ENCODE data around the gene PLCG1. TPM values are rescaled to one million over a fixed set of nuclear protein-coding genes. Genes with fewer than 3 reads are reported as not detected.
"Not testable (repeated sequence)": the region's sequence is repeated elsewhere in the genome, so short reads cannot be mapped to it uniquely, and the experiment has no call there.

Gene PLCG1
- total RNA-seq (2014; rRNA removed; shearing (Covaris generic)): 62.1 and 85.8 TPM in 2 replicates
- polyA plus RNA-seq (2015; cell fraction: cytosol; rRNA removed): 55.6 and 69.9 TPM in 2 replicates
- 408 and 418 TPM in 2 replicates for polyA plus RNA-seq (2015; cell fraction: nucleus; rRNA removed)

DNA sequence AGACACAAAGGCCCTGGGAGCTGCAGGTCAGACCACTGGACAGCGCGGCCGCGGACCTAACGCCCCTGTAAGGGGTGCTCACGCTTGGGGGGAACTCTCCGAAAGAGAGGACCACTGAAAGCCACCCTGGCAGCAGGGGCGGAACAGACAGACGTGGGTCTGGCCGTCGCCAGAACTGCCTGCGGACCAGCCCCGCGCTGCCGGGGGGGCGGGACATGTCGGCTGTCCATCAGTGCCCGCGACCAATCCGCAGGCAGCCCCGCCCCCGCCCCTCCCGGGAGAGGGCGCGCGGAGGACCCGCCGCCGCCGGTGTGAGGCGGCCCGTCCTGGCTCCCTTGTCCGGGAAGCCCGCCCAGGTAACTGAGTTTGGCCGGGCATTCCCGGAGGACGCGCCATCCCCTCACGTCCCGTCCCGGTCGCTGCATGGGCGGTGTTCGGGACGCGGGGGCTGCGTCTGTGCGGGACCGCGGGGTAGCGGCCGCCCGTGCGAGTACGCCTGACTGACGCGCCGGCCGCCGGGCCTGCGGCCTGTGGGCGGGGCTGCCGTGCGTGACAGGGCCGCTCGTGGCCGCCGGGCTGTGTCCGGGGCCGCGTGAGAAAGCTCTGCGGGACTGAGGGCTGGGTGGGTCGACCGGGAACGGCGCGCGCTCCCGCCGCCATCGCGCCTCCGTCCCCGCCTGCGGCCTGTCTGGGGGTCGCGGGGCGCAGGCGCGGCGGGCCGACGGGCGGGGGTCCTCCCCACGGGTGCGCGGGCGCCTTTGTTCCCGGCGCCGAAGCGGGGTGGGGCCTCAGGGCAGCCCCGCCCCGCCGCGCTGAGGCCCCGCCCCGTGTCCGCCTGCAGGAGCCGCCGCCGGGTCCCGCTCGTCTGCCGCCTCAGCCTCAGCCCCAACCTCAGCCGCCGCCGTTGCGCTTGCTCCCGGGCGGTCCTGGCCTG is at the start of gene PLCG1:
Gene PLCG1, plus strand, starts transcription at position 864 of the 934 bp plus-strand sequence. CDS start 99 bp downstream, outside the sequence.
- in situ Hi-C loops (cut with HindIII; ENCODE audit: low pct_unique_long_range_greater_than_20kb, low sequenced_read_pairs): no loop called here
- peak; percentile 82 for DNase-seq (ENCODE audit: low read depth, low spot score)

DNA sequence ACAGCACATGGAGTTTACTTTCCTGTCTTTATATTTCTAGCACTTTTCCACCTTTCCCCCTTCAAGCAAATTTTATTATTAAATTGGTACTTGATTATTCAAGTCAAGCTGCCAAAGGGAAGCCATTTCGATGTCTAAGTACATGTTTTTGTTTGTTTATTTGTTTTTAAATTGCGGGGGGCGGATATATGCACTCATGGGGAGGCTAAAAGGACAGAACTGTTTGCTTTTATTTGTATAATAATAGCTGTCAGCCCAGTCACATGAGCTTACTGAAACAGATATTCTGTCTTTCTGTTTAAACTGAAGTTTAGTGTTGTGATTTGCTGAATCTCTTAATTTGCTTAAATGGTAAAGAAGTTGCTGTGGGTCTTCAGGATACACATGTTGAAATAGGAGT is 49.6 kb upstream of the PLCG1 start:
- in situ Hi-C loops (cut with HindIII; ENCODE audit: low pct_unique_long_range_greater_than_20kb, low sequenced_read_pairs): no loop called here
- DNase-seq (ENCODE audit: low read depth, low spot score): no peak

DNA sequence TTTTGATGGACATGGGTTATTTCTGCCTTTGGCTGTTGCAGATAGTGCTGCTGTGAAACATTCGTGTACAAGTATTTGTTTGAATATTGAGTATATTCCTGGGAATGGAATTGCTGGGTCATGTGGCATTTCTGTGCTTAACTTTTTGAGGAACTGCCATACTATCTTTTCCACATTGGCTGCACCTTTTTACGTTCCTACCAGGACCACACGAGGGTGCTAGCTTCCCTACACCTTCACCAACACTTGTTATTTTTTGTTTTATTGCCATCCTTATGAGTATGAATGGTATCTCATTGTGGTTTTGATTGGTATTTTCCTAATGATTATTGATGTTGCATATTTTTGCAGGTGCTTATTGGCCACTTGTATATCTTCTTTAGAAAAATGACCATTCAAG is 47.8 kb upstream of the PLCG1 start:
- DNase-seq (ENCODE audit: low read depth, low spot score): peak; percentile 35
- in situ Hi-C loops (cut with HindIII; ENCODE audit: low pct_unique_long_range_greater_than_20kb, low sequenced_read_pairs): no loop called here

DNA sequence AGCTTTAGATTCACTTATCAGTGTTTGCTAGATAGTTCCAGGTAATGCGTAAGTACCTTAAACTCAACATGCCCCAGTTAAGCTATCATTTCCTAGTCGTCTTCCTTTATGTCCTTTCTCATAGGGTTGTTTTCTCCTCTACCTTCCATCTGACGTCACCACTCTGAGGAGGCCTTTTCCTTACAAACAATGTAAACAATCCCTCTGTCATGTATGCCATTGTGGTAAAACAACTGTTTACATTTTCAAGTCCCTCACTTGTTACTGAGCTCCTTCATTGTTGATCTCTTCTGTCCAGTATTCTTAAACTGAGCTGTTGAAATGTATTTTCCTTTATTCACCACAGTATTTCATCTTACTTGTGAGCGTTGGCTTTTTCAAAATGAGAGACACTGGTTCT is 45.4 kb upstream of the PLCG1 start:
- in situ Hi-C loops (cut with HindIII; ENCODE audit: low pct_unique_long_range_greater_than_20kb, low sequenced_read_pairs): no loop called here
- DNase-seq (ENCODE audit: low read depth, low spot score): no peak

DNA sequence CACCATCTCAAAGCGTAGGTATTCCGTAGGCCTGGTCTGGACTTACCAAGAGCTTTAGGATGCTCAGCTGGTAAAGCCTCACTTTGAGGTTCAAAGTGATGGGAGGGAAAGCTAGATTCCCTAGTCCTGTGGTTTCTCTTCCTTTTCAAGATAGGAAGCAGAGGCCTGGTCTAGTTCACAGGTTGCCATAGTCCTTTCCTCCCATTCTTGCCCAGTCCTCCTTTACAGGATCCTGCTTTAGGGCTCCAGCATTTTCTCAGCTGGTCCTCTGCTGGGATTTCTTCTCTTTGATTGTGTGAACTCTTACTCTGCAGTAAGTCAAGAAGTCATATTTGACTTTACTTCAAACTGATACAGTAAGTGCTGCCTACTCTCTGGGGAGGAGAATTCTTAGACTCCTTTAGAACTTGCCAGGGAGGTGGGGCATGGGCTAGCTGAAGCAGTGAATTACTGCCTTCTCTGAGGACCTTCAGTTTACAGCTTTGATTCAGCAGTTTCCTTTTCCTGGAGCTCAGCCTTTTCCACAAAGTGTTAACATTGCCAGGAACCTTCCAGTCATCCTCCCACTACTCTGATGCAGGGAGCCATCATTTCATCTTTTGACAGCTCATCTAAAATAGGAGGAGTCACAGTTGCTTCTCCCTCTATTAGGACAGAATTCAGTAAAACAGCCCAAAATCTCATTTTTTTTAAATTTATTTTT is 42.8 kb upstream of the PLCG1 start:
- in situ Hi-C loops (cut with HindIII; ENCODE audit: low pct_unique_long_range_greater_than_20kb, low sequenced_read_pairs): no loop called here

DNA sequence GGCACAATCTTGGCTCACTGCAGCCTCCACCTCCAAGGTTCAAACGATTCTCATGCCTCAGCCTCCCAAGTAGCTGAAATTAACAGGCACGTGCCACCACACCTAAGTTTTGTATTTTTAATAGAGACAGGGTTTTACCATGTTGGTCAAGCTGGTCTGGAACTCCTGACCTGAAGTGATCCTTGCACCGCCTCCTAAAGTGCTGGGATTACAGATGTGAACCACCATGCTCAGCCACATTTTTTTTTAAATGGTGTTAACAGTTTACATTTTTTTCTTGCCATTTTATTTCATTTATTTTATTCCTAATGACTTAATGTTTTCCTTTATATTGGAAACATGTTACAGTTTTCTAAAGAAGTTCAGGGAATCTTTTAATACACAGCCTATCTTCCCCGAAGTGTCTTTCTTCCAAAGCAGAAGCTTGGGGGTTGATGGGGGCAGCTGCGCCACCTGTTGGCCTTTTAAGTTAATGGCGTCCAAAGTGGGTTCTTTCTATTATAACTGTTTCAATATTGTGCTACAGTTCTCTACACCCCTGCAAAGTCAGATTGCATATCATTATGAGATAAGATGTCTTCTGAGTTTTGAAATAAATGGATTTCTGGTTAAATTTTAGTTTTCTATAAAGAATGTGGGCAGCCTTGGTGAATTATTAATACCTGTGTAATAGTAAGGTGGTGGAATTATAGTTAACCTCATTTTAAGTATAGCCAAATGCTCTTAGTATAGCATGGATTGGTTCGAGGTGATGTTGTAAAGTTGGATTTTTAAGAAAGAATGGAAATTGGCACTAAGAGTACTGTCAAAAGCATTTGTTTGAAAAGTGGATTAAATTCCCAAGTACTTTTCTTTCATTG is 42.0 kb upstream of the PLCG1 start:
- in situ Hi-C loops (cut with HindIII; ENCODE audit: low pct_unique_long_range_greater_than_20kb, low sequenced_read_pairs): no loop called here
- DNase-seq (ENCODE audit: low read depth, low spot score): peak; percentile 72

More for the DNA sequence above, 42.8 kb upstream of the PLCG1 start:
- no peak for DNase-seq (ENCODE audit: low read depth, low spot score)

DNA sequence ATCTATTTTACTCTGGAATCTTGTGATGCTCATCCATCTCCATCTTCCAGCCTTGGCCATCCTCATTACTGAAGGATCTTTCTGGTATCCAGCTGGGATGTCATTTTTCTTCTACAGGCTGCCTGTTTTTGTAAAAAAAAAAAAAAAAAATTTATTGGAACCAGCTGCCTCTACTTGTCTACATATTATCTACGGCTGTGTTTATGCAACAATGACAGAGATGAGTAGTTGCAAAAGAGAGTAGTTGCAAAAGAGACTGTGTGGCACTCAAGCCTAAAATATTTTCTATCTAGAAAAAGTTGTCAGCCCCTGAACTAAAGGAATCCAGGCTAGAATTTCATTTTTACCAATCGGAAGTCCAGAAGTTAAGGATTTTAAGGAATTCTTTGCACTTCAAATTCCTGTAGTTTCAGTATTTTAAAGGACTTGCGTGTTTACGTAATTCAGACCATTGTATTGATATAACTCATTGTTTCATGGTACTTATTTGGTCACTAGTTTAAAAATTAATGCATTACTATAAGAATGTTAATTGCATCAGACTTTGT is 38.6 kb upstream of the PLCG1 start:
- no peak for DNase-seq (ENCODE audit: low read depth, low spot score)
- in situ Hi-C loops (cut with HindIII; ENCODE audit: low pct_unique_long_range_greater_than_20kb, low sequenced_read_pairs): no loop called here

DNA sequence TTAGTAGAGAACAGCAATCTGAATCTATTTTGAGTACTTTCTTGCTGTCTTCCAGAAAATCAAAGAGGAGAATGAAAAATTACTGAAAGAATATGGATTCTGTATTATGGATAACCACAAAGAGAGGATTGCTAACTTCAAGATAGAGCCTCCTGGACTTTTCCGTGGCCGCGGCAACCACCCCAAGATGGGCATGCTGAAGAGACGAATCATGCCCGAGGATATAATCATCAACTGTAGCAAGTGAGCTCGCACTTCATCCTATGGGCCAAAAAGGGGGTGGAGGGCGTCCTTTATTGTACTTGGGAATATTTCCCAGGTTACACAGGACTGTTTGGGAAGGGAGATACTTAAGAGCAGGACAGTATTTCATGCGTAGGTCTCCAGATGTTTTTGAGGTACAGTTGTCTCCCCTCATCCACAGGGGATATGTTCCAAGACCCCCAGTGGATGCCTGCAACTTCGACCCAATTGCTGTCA is 37.3 kb upstream of the PLCG1 start:
- in situ Hi-C loops (cut with HindIII; ENCODE audit: low pct_unique_long_range_greater_than_20kb, low sequenced_read_pairs): no loop called here
- no peak for DNase-seq (ENCODE audit: low read depth, low spot score)

DNA sequence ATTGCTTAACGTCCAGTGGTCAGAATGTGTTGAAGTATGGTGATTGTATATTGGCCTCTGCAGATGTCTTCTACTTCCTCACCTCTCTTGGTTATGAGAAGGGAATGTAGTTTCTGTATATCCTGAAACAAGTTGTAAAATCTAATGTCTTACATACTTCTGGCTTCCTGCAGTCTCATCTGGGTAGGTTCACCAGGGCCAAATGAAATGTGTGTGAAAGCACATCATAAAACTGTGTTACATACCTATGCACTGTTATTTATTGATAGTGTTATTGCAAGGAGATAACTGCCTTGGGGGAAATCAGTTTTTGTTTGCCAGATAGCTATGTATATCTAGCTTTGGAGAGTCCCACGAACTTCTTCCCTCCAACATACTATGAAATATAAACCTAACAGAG is 35.7 kb upstream of the PLCG1 start:
- in situ Hi-C loops (cut with HindIII; ENCODE audit: low pct_unique_long_range_greater_than_20kb, low sequenced_read_pairs): no loop called here
- DNase-seq (ENCODE audit: low read depth, low spot score): no peak

DNA sequence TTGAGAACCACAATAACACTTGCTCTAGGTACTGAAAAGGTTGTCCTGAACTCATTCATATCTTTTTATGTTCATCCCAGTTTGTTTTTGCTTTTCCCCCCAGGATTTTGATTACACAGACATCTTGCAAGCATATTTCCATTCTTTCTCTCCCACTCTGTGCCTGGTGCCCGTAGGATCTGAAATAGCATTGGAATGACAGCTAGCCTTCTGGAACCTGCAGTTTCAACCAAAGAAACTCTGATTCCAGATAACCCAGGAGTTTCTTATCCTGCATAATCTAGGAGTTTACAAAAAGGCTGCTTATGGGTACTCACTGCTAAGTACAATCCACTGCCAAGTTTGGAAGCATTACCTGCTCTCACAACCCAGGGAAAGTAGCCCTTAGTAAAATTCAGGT is 28.8 kb upstream of the PLCG1 start:
- no peak for DNase-seq (ENCODE audit: low read depth, low spot score)
- in situ Hi-C loops (cut with HindIII; ENCODE audit: low pct_unique_long_range_greater_than_20kb, low sequenced_read_pairs): no loop called here

DNA sequence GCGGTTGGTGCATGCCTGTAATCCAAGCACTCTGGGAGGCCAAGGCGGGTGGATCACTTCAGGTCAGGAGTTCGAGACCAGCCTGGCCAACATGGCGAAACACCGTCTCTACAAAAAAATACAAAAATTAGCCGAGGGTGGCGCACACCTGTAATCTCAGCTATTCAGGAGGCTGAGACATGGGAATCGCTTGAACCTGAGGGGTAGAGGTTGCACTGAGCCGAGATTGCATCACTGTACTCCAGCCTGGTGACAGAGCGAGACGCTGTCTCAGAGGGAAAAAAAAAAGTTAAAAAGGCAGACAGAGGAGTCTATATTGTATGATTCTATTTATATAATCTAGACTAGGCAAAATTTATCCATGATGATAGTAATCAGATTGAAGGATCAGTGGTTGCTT is 27.3 kb upstream of the PLCG1 start:
- in situ Hi-C loops (cut with HindIII; ENCODE audit: low pct_unique_long_range_greater_than_20kb, low sequenced_read_pairs): no loop called here
- DNase-seq (ENCODE audit: low read depth, low spot score): no peak

DNA sequence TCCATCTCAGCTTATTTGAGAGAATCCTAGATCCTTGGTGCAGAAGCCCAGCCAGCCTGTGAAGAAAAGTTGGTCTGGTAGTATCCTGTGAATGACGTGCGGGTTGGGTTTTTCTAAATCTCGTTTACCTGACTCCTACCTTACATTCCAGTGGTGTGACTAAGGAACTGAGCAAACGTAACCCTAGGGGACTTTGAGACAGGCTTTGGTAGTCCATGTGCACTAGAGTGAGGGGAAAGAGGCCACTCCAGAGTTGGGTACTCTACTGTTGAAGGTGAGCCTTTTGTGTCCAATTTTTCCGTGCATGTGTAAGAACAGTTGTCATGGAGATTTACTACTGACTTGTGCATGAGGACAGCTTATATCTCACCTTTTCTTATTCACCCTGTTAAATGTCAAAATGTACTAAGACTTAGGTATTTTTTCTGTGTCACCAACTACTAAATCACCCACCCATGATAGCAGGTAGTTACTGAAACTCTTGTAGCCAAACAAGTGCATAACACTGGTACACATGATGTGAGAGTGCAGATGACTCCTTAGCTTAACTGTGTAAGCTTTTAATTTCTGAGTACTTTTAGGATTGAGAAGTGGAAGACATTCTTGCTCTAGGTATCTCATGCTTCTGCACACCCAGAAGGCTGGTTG is 26.3 kb upstream of the PLCG1 start:
- no peak for DNase-seq (ENCODE audit: low read depth, low spot score)
- in situ Hi-C loops (cut with HindIII; ENCODE audit: low pct_unique_long_range_greater_than_20kb, low sequenced_read_pairs): no loop called here

DNA sequence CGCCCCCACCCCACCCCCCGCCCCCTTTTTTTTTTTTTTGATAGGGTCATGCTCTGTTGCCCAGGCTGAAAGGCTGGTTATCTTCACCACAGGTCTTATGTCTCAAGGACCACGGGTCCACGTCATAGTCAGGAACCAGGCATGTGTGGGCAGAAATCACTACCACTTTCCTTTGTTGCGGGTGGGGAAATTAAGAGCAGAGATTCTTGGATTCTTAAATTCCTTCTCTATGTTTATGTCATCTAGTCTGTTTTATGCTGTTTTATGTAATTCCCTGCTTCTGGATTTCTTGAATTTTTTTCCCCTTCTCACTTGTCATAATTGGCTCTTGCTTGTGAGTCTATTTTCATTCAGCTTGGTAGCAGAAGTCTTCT is 25.8 kb upstream of the PLCG1 start:
- no peak for DNase-seq (ENCODE audit: low read depth, low spot score)
- in situ Hi-C loops (cut with HindIII; ENCODE audit: low pct_unique_long_range_greater_than_20kb, low sequenced_read_pairs): no loop called here

DNA sequence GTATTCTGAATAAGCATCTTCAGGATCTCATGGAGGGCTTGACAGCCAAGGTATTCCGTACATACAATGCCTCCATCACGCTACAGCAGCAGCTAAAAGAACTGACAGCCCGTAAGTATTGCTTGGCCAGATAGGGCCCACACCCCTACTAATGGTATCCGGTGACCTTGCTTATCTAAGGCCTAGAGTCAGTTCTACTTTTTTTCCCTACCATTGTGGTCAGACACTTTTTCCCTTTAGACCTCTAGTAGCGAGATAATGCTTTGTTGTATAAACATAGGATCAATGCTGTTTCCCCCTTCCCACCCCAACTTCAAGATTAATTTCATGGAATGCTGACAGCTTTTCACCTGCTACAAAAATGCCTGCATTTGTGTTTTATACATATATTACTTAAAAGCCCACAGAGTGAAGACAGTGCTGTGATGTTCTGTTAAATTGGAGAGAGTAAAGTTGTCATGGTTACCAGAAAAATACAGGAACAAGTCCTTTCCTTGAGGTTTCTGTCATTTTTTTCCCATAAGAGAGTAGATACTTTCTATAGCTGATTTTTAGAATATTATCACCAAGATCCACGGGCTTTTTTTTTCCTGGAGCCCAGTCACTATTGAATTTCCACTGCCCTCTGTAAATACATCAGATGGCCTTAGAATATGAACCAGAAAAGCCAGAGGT is 20.9 kb upstream of the PLCG1 start:
- in situ Hi-C loops (cut with HindIII; ENCODE audit: low pct_unique_long_range_greater_than_20kb, low sequenced_read_pairs): no loop called here
- no peak for DNase-seq (ENCODE audit: low read depth, low spot score)

DNA sequence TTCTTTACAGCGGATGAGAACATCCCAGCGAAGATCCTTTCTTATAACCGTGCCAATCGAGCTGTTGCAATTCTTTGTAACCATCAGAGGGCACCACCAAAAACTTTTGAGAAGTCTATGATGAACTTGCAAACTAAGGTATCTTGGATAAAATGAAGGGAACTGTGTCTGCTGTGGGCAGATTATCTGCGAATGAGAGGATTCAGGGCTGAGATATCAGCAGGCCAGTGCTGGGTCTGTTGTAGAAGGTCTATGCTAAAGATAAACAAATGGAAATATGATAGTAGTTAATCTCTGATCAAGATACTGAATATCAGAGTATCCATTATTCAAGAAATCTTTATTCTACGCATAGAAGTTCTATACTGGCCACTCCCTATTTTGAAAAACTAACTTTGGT is 19.2 kb upstream of the PLCG1 start:
- DNase-seq (ENCODE audit: low read depth, low spot score); in situ Hi-C loops (cut with HindIII; ENCODE audit: low pct_unique_long_range_greater_than_20kb, low sequenced_read_pairs): not testable (repeated sequence)

DNA sequence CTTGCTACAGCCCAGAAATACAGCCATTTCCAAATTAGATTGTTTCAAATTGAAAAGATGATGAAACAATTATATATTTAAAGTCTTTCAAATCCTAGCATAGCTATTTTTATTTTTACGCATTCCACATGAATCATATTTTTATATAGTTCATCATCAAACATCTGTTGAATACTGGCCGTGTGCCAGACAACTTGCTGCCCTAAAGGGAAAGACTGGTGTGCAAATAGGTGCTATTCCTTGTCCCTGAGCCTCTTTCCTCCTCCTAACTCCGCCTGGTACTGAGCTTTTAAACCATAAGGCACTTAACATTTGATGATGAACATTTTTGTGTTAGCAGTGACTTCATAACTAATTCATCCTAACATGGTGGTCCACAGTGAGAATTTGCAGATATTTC is 18.7 kb upstream of the PLCG1 start:
- in situ Hi-C loops (cut with HindIII; ENCODE audit: low pct_unique_long_range_greater_than_20kb, low sequenced_read_pairs): no loop called here
- no peak for DNase-seq (ENCODE audit: low read depth, low spot score)

All from SK-MEL-5 (cell line).